AG04450 (cell line): Measurements from ENCODE around the gene NPC1. TPM values are rescaled to one million over a fixed set of nuclear protein-coding genes. Genes with fewer than 3 reads are reported as not detected.

Source experiments
- CTCF ChIA-PET: fragments of 300-600, 350-600 bp; formaldehyde crosslinking; extraction: SDS; loops from one replicate; lab custom pipeline; 2022; ENCODE audit warnings: antibody characterized with exemption, inconsistent platforms; lab: Charles Lee
- POLR2A ChIA-PET: fragments of 350-600 bp; formaldehyde crosslinking; extraction: SDS; loops from one replicate; lab custom pipeline; 2021; ENCODE audit warnings: antibody characterized with exemption, inconsistent platforms; lab: Yijun Ruan, JAX
- DNase-seq: peaks from one replicate; pipeline ENCODE4 v3.0.0-alpha.2; 2011; ENCODE audit warnings: low read depth, low spot score
- H3K27ac ChIP-seq: one replicate; pipeline ENCODE4 v1.5.1; 2012; ENCODE audit warnings: low read depth, low read length, control low read depth
- H3K27me3 ChIP-seq: one replicate; pipeline ENCODE4 v1.6.0; 2012; ENCODE audit warnings: low read length; ENCODE audit not compliant: control insufficient read depth, insufficient read depth
- H3K4me3 ChIP-seq: 2 replicates; pipeline ENCODE4 v1.5.1; 2011; ENCODE audit warnings: mild to moderate bottlenecking, low read depth, low read length, control low read depth
- H3K9me3 ChIP-seq: 2 replicates; pipeline ENCODE4 v1.5.1; 2012; ENCODE audit warnings: low read length; ENCODE audit not compliant: control insufficient read depth, insufficient read depth
- polyA minus RNA-seq: library from RNA; depleted of rRNA, polyadenylated mRNA; stranded (reverse); fragments of >200 nt; gene quantifications from 2 replicates; pipeline ENCODE4 v1.2.3, GENCODE V29; 2011; rRNA and poly(A)+ RNA removed
- polyA plus RNA-seq: library from polyadenylated mRNA; depleted of rRNA; stranded (reverse); fragments of >200 nt; gene quantifications from 2 replicates; pipeline ENCODE4 v1.2.3, GENCODE V29; 2011; rRNA removed
- TF ChIP-seq, protein P1 (sequence below): IDR thresholded peaks from 2 replicates; pipeline ENCODE4 v1.5.1; 2011; ENCODE audit warnings: low read depth, low read length, control low read depth, inconsistent platforms

NPC1 gene
- polyA plus RNA-seq (10.8 and 11.3 TPM in 2 replicates), polyA minus RNA-seq (24.9 and 25.2 TPM in 2 replicates)

GRCh38 chr18:23586249-23587196 is at the start of gene NPC1:
Gene NPC1 (minus strand): TSS chr18:23586506. CDS start chr18:23586343, 163 bp downstream.
- Histone ChIP-seq H3K9me3 (no peaks in the 10 kb centered on the region; the same call in 1 of the 2 replicates), H3K4me3 (peak within 1 kb of the TSS; percentile 90), H3K27me3 (peaks cover 15% of the 10 kb centered on the region), H3K27ac (peak within 1 kb of the TSS; percentile 98)
- peak; percentile 81 for DNase-seq
- ChIA-PET POLR2A (interaction anchor here (0.6 kb wide), 1 partner anchor 13 kb away, joined by 3 read pairs; no protein-coding TSS in a partner anchor), CTCF (interaction anchor here (0.7 to 2.4 kb wide), 4 partner anchors 14 to 117 kb away, joined by 3 to 13 read pairs (median 4); no protein-coding TSS in a partner anchor)
- TF ChIP-seq, protein P1, sequence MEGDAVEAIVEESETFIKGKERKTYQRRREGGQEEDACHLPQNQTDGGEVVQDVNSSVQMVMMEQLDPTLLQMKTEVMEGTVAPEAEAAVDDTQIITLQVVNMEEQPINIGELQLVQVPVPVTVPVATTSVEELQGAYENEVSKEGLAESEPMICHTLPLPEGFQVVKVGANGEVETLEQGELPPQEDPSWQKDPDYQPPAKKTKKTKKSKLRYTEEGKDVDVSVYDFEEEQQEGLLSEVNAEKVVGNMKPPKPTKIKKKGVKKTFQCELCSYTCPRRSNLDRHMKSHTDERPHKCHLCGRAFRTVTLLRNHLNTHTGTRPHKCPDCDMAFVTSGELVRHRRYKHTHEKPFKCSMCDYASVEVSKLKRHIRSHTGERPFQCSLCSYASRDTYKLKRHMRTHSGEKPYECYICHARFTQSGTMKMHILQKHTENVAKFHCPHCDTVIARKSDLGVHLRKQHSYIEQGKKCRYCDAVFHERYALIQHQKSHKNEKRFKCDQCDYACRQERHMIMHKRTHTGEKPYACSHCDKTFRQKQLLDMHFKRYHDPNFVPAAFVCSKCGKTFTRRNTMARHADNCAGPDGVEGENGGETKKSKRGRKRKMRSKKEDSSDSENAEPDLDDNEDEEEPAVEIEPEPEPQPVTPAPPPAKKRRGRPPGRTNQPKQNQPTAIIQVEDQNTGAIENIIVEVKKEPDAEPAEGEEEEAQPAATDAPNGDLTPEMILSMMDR: peak; percentile 83

DNA sequence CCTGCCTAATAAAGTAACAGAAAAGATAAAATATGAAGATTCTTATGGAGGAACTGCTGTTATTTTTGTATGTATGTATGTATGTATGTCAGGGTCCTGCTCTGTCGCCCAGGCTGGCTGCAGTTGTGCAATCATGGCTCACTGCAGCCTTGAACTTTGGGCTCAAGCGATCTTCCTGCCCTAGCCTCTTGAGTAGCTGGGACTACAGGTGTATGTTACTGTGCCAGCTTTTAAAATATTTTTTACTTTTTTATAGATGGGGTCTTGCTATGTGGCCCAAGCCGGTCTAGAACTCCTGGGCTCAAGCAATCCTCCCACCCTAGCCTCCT is 49.7 kb upstream of the NPC1 start:
- POLR2A ChIA-PET: no interaction called here
- Histone ChIP-seq H3K4me3 (no peak overlapping the region), H3K9me3 (peaks cover 1% of the 10 kb centered on the region; the same call in 1 of the 2 replicates), H3K27me3 (peaks cover 14% of the 10 kb centered on the region), H3K27ac (no peak overlapping the region)
- no peak for DNase-seq
- TF ChIP-seq, protein P1: no peak
- CTCF ChIA-PET: interaction anchor here (1.5 kb wide), 1 partner anchor 66 kb away, joined by 4 read pairs; no protein-coding TSS in a partner anchor

- CTCF ChIA-PET: interaction anchor here (1.5 kb wide), 1 partner anchor 67 kb away, joined by 4 read pairs; no protein-coding TSS in a partner anchor
- Histone ChIP-seq H3K27me3 (peaks cover 9% of the 10 kb centered on the region), H3K4me3 (no peak overlapping the region), H3K27ac (no peak overlapping the region), H3K9me3 (no peaks in the 10 kb centered on the region)
- DNase-seq: no peak
- POLR2A ChIA-PET: no interaction called here
- TF ChIP-seq, protein P1: no peak
These were observed 49.2 kb upstream of the NPC1 start for GRCh38 chr18:23635283-23636070.

- Histone ChIP-seq H3K27ac (no peak overlapping the region), H3K9me3 (no peaks in the 10 kb centered on the region), H3K27me3 (peaks cover 8% of the 10 kb centered on the region), H3K4me3 (no peak overlapping the region)
- ChIA-PET POLR2A (no interaction called here), CTCF (interaction anchor here (1.5 kb wide), 1 partner anchor 68 kb away, joined by 4 read pairs; no protein-coding TSS in a partner anchor)
- no peak for DNase-seq
- TF ChIP-seq, protein P1: no peak
These were observed 48.4 kb upstream of the NPC1 start for GRCh38 chr18:23634692-23635091.
